ENCODE measurements around the gene ARHGAP26.

The ARHGAP26 gene

GRCh38 chr5:143025376-143025775 lies 255.2 kb downstream of the ARHGAP26 start:
- DNase-seq: no peak

- DNase-seq: no peak
Measured at GRCh38 chr5:143025971-143026370, 255.8 kb downstream of the ARHGAP26 start.

GRCh38 chr5:143026380-143026779 lies 256.2 kb downstream of the ARHGAP26 start:
- no peak for DNase-seq

- no peak for DNase-seq
Measured at GRCh38 chr5:143029293-143029692, 259.1 kb downstream of the ARHGAP26 start.

GRCh38 chr5:143030349-143030748 lies 260.2 kb downstream of the ARHGAP26 start:
- peak in 1 of 2 donors; percentile 53 for DNase-seq

GRCh38 chr5:143031781-143032580 lies 261.8 kb downstream of the ARHGAP26 start:
- DNase-seq: no peak

- DNase-seq: no peak
Measured at GRCh38 chr5:143032581-143032836, 262.3 kb downstream of the ARHGAP26 start.

- DNase-seq: no peak
Measured at GRCh38 chr5:143033535-143034250, 263.5 kb downstream of the ARHGAP26 start.

GRCh38 chr5:143036146-143036927 lies 266.2 kb downstream of the ARHGAP26 start:
- DNase-seq: no peak

GRCh38 chr5:143037071-143037470 lies 266.9 kb downstream of the ARHGAP26 start:
- DNase-seq: no peak

- no peak for DNase-seq
Measured at GRCh38 chr5:143037708-143038107, 267.5 kb downstream of the ARHGAP26 start.

GRCh38 chr5:143040622-143041021 lies 270.4 kb downstream of the ARHGAP26 start:
- DNase-seq: no peak

- DNase-seq: no peak
Measured at GRCh38 chr5:143041461-143041860, 271.3 kb downstream of the ARHGAP26 start.

- no peak for DNase-seq
Measured at GRCh38 chr5:143041972-143042770, 272.0 kb downstream of the ARHGAP26 start.

- DNase-seq: no peak
Measured at GRCh38 chr5:143044265-143044664, 274.1 kb downstream of the ARHGAP26 start.

- no peak for DNase-seq
Measured at GRCh38 chr5:143045062-143045461, 274.9 kb downstream of the ARHGAP26 start.

- DNase-seq: no peak
Measured at GRCh38 chr5:143046314-143046713, 276.1 kb downstream of the ARHGAP26 start.

GRCh38 chr5:143047091-143047490 lies 276.9 kb downstream of the ARHGAP26 start:
- no peak for DNase-seq

GRCh38 chr5:143050183-143050582 lies 280.0 kb downstream of the ARHGAP26 start:
- no peak for DNase-seq

- DNase-seq: no peak
Measured at GRCh38 chr5:143051244-143052058, 281.3 kb downstream of the ARHGAP26 start.

- DNase-seq: no peak
Measured at GRCh38 chr5:143052967-143053682, 282.9 kb downstream of the ARHGAP26 start.

All from CD4-positive, alpha-beta T cell treated with Interleukin-4 for 1 hour (primary cell).